ENCODE measurements around the gene BRD7. TPM values are rescaled to one million over a fixed set of nuclear protein-coding genes. Genes with fewer than 3 reads are reported as not detected.

BRD7 gene
- total RNA-seq, 4 donors from 2014 or later = 41.4 to 56.0 (median 46.8) TPM

DNA sequence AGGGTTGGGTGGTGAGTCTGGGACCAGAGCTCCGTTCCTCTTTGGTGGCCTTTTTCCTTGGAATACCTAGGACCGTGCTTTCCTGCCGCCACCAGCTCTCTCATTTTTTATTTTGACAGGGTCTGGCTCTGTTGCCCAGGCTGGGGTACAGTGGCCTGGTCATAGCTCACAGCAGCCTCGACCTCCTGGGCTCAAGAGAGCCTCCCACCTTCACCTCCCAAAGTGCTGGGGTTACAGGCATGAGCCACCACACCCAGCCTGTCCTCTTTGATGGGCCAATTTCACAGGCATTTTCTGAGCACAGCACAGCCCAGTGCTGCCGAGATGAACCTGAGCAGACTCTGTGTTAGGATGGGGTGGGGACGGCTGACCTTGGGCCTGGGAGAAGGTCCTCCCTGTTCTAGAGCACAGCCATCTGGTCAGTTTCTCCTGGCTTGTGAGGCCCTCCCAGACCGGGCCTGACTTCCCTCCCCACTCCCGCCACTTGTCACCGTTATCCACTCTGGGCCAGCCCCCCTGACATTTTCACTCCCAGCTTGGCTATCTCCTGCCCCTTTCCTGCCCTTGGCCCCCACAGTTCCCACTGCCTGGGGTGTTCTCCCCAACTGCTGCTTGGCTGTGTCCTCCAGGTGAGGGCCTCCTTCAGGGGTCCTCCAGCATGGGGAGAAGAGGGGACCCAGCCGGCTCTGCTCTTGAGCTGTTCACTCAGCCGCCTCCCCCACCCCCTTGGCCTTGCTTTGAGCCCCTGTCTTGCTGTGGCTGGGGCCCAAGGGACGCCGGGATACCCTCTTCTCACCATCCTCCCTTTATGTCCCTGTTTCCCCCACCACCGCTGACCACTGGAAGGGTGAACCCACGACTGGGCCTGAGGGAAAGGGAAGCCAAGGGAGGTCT lies 97.4 kb downstream of the BRD7 start:
- TF ChIP-seq POLR2A (IDR thresholded peaks at IDR 0.05) = no peak
- TF ChIP-seq, protein P1, sequence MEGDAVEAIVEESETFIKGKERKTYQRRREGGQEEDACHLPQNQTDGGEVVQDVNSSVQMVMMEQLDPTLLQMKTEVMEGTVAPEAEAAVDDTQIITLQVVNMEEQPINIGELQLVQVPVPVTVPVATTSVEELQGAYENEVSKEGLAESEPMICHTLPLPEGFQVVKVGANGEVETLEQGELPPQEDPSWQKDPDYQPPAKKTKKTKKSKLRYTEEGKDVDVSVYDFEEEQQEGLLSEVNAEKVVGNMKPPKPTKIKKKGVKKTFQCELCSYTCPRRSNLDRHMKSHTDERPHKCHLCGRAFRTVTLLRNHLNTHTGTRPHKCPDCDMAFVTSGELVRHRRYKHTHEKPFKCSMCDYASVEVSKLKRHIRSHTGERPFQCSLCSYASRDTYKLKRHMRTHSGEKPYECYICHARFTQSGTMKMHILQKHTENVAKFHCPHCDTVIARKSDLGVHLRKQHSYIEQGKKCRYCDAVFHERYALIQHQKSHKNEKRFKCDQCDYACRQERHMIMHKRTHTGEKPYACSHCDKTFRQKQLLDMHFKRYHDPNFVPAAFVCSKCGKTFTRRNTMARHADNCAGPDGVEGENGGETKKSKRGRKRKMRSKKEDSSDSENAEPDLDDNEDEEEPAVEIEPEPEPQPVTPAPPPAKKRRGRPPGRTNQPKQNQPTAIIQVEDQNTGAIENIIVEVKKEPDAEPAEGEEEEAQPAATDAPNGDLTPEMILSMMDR (IDR thresholded peaks at IDR 0.05) = no peak
- Histone ChIP-seq H3K27me3 (no peaks in the 10 kb centered on the region), H3K4me3 (replicated peaks in 1 of 3) (no peak overlapping the region), H3K4me1 (no peaks in the 10 kb centered on the region), H3K27ac (no peak overlapping the region), H3K36me3 (no peaks in the 10 kb centered on the region), H3K9me3 (no peaks in the 10 kb centered on the region)
- intact Hi-C loops (cut with DNase I) = no loop called here
- WGBS, 2 donors = 87 to 90% methylated on average over 14 to 15 of the region's 15 CpGs
- DNase-seq = no peak

DNA sequence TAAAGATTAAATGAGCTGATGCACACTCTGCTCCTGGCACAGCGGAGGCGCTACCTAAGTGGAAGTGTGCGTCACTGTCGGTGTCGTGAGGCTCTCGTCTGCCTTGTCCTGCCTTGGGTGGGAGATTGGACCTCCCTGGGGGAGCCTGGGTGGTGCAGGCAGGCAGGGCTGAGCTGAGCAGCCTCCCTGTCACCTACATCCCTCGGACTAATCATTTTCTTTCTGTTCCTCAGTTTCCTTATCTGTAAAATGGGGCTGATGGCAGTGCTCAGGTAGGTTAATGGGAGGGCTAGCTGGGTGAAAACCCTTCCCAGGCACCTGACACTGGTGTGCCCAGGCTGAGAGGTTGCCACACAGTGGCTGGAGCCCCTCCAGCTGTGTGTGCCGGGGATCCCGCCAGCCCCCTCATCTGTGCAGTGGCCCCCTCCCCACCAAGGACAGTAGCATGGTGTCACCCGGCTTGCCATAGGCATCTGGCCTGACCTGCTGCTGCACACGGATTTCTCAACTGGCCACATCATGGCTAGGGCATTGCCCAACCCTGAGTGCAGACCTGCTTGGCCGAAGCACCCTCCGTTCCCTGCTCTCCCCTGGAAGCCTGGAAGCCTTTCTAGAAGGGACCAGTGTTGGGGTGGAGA lies 98.2 kb downstream of the BRD7 start:
- Histone ChIP-seq H3K27ac (no peak overlapping the region), H3K36me3 (no peaks in the 10 kb centered on the region), H3K4me3 (replicated peaks in 1 of 3) (no peak overlapping the region), H3K9me3 (no peaks in the 10 kb centered on the region), H3K4me1 (peaks cover 0 to 5% of the 10 kb centered on the region in 2 donors), H3K27me3 (no peaks in the 10 kb centered on the region)
- DNase-seq = no peak
- TF ChIP-seq, protein P1 (IDR thresholded peaks at IDR 0.05) = no peak
- no peak for TF ChIP-seq POLR2A (IDR thresholded peaks at IDR 0.05)
- intact Hi-C loops (cut with DNase I) = no loop called here
- WGBS, 2 donors = 91 to 96% methylated on average over 9 of the region's 13 CpGs

DNA sequence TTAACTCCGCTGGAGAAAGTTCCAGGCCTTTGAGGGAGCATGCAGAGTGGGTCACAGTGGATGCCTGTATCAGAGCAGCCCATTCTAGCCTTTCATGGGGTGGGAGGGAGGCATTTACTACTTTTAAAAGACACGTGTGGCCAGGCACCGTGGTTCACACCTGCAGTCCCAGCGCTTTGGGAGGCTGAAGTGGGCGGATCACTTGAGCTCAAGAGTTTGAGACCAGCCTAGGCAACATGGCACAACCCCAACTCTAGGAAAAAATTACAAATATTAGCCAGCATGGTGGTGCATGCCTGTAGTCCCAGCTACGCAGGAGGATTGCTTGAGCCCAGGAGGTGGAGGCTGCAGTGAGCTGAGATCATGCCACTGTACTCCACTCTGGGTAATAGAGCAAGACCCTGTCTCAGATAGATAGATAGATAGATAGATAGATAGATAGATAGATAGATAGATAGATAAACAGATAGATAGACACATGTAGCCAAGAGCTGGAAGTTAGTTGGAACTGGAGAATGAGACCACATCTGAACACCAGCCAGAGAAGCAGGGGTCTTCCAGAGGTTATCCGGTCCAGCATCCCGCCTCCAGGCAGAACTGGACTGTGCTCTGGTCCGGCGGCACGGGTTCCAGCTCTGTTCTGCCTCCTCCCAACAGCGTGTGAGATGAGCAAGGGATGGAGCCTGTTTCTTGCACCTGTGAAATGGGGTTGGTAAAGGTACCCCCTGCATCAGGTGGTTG lies 98.8 kb downstream of the BRD7 start:
- H3K27ac ChIP-seq = no peak overlapping the region
- H3K36me3 ChIP-seq = no peaks in the 10 kb centered on the region
- peaks cover 0 to 7% of the 10 kb centered on the region in 2 donors for H3K4me1 ChIP-seq
- no peaks in the 10 kb centered on the region for H3K27me3 ChIP-seq
- no peaks in the 10 kb centered on the region for H3K9me3 ChIP-seq
- TF ChIP-seq POLR2A (IDR thresholded peaks at IDR 0.05) = no peak
- TF ChIP-seq, protein P1 (IDR thresholded peaks at IDR 0.05) = no peak
- 84 to 87% methylated on average over 11 to 12 of the region's 12 CpGs for WGBS, 2 donors
- no peak for DNase-seq
- intact Hi-C loops (cut with DNase I) = no loop called here
- no peak overlapping the region for H3K4me3 ChIP-seq (replicated peaks in 1 of 3)

DNA sequence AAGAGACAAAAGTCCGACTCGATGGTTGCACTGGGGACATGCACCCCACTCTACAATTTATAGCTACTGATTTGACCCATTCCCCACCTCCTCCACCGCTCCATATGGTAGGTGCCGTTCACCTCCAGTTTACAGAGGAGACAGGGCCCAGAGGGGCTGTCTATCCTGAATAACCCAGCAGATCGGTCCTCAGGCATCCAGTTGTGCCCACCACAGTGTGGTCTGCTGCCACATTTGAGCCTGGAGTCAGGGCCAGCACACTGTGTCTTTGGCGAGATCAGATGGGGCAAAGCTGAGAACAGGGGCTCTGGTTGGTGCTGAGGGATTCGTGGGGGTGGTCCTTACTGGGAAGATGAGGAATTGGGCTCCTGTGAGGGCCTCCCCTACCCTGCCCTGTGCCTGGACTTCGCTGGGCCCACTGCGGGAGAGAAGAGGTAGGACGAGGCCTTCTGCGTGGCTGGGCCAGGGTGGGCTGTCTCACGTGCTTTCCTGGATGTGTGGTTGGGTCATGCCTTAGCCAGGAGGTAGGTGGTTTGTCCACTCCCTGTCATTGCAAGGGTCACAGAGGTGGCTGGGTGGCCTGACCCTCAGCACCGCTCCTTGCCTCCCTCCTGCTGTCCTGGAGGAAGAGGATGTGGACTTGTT lies 99.6 kb downstream of the BRD7 start:
- no peak for TF ChIP-seq POLR2A (IDR thresholded peaks at IDR 0.05)
- TF ChIP-seq, protein P1 (IDR thresholded peaks at IDR 0.05) = no peak
- Histone ChIP-seq H3K4me3 (replicated peaks in 1 of 3) (no peak overlapping the region), H3K9me3 (no peaks in the 10 kb centered on the region), H3K27me3 (no peaks in the 10 kb centered on the region), H3K4me1 (peaks cover 0 to 7% of the 10 kb centered on the region in 2 donors), H3K36me3 (no peaks in the 10 kb centered on the region), H3K27ac (no peak overlapping the region)
- WGBS, 2 donors = 95 to 98% methylated on average over 13 of the region's 13 CpGs
- no peak for DNase-seq
- intact Hi-C loops (cut with DNase I) = no loop called here
